ENCODE measurements around the gene FBXL19. TPM values are rescaled to one million over a fixed set of nuclear protein-coding genes. Genes with fewer than 3 reads are reported as not detected.

The FBXL19 gene
- total and polyA plus RNA-seq, 2 of the 13 experiments (the other 11 are each of a cell fraction or from before 2014, with no cell fraction given) = 6.0 to 13.7 TPM

GRCh38 chr16:30956601-30957455, 33.5 kb downstream of the FBXL19 start (continued):
- TF ChIP-seq HINFP (CRISPR knock-in tag; IDR thresholded peaks at IDR 0.05; ENCODE audit: low read depth) = 0 out of 2 replicates have a peak, but pooled peaks have one; percentile 4
- TF ChIP-seq RFXAP (CRISPR knock-in tag; IDR thresholded peaks at IDR 0.05; ENCODE audit: borderline replicate concordance) = peak; percentile 67; the same call in 1 of the 2 replicates
- TF ChIP-seq MEIS2 (CRISPR knock-in tag; IDR thresholded peaks at IDR 0.05) = peak; percentile 56; the same call in 1 of the 2 replicates
- no peak for TF ChIP-seq FOXA1 (IDR thresholded peaks at IDR 0.05)
- peak; percentile 22; the same call in 1 of the 2 replicates for TF ChIP-seq FOXA1 (CRISPR knock-in tag; IDR thresholded peaks at IDR 0.05)
- no peak for TF ChIP-seq ZFP36L2 (CRISPR knock-in tag; IDR thresholded peaks at IDR 0.05)
- peak; percentile 82 for TF ChIP-seq SAFB2 (CRISPR knock-in tag; IDR thresholded peaks at IDR 0.05; ENCODE audit: borderline replicate concordance, low read depth)
- TF ChIP-seq HMGXB4 (CRISPR knock-in tag; IDR thresholded peaks at IDR 0.05; ENCODE audit: borderline replicate concordance in 1 of 2, low read depth in 1 of 2) = peak in 1 of 2 experiments; percentile 64; a peak in 2 of 4 replicates
- TF ChIP-seq AKNA (CRISPR knock-in tag; IDR thresholded peaks at IDR 0.05; ENCODE audit: borderline replicate concordance) = peak; percentile 51; the same call in 1 of the 2 replicates
- peak; percentile 48; the same call in 1 of the 2 replicates for TF ChIP-seq BRD4 (CRISPR knock-in tag; IDR thresholded peaks at IDR 0.05)
- TF ChIP-seq SNAPC2 (CRISPR knock-in tag; IDR thresholded peaks at IDR 0.05) = no peak
- TF ChIP-seq THRA (CRISPR knock-in tag; IDR thresholded peaks at IDR 0.05; ENCODE audit: borderline replicate concordance) = peak; percentile 18; the same call in 1 of the 2 replicates
- TF ChIP-seq ZNF317 (CRISPR knock-in tag; IDR thresholded peaks at IDR 0.05) = peak; percentile 20; the same call in 1 of the 2 replicates
- no peak for TF ChIP-seq FOXA3 (CRISPR knock-in tag; IDR thresholded peaks at IDR 0.05)
- no peak for TF ChIP-seq FOXO1 (CRISPR knock-in tag; IDR thresholded peaks at IDR 0.05)

Measured in HepG2 (cell line).